ENCODE results near the gene FCGR3A.
"Not testable (repeated sequence)": the region's sequence is repeated elsewhere in the genome, so short reads cannot be mapped to it uniquely, and the experiment has no call there.

DNA sequence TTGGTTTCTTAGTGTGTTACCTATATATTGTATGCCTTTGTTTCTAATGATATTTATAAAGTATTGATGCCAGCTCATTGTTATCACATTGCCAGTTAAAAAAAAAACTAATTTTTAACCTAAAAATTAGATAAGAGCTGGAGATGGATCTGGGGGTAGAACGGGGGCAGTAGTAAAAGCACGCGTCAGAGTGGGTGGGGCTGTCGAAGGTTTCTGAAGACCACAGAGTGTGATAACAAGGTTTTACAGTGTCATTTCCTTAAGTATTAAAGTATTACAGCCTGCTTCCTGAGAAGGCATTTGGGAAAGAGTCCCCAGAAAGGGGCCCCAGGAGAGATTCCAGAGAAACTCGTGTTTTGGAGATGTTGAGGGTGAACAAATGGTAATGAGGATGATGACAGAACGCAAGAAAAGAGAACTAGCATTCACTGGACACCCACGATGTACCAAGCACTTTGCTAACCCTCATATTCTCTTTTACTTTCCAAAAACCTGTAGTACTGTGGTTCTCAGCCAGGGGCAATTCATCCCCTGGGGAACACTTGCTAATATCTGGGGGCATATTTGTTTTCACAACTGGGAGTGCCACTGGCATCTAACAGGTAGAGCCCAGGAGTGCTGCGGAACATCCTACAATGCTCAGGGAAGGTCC lies 30.4 kb upstream of the FCGR3A start:
- TF ChIP-seq POLR2A (IDR thresholded peaks at IDR 0.05) = not testable (repeated sequence)
- TF ChIP-seq, protein P1, sequence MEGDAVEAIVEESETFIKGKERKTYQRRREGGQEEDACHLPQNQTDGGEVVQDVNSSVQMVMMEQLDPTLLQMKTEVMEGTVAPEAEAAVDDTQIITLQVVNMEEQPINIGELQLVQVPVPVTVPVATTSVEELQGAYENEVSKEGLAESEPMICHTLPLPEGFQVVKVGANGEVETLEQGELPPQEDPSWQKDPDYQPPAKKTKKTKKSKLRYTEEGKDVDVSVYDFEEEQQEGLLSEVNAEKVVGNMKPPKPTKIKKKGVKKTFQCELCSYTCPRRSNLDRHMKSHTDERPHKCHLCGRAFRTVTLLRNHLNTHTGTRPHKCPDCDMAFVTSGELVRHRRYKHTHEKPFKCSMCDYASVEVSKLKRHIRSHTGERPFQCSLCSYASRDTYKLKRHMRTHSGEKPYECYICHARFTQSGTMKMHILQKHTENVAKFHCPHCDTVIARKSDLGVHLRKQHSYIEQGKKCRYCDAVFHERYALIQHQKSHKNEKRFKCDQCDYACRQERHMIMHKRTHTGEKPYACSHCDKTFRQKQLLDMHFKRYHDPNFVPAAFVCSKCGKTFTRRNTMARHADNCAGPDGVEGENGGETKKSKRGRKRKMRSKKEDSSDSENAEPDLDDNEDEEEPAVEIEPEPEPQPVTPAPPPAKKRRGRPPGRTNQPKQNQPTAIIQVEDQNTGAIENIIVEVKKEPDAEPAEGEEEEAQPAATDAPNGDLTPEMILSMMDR (IDR thresholded peaks at IDR 0.05) = not testable (repeated sequence)
